HepG2 (cell line): Measurements from ENCODE around the gene HES3. TPM values are rescaled to one million over a fixed set of nuclear protein-coding genes. Genes with fewer than 3 reads are reported as not detected.

Source experiments
- HHEX ChIP-seq: IDR thresholded peaks from 2 replicates; pipeline ENCODE4 v1.6.1; 2016; ENCODE audit warnings: control low read depth
- HIVEP1 ChIP-seq: sonication (generic); formaldehyde crosslinking; IDR thresholded peaks from 2 replicates; pipeline ENCODE4 v1.4.0; 2020; ENCODE audit warnings: mild to moderate bottlenecking, missing genetic modification reagents
- JARID2 ChIP-seq: sonication (generic); formaldehyde crosslinking; IDR thresholded peaks from 2 replicates; pipeline ENCODE4 v1.8.1; 2023; ENCODE audit warnings: missing genetic modification reagents, inconsistent platforms; ENCODE audit not compliant: insufficient replicate concordance
- NRL ChIP-seq: sonication (generic); formaldehyde crosslinking; IDR thresholded peaks from 2 replicates; pipeline ENCODE4 v1.5.0; 2020; ENCODE audit warnings: missing genetic modification reagents, mild to moderate bottlenecking, moderate library complexity, borderline replicate concordance
- PAF1 ChIP-seq: IDR thresholded peaks from 2 replicates; pipeline ENCODE4 v1.6.1; 2016; ENCODE audit warnings: missing genetic modification reagents, missing compliant biosample characterization
- ZFAT ChIP-seq: sonication (generic); formaldehyde crosslinking; conservative IDR thresholded peaks from 2 replicates; pipeline ENCODE4 v1.8.1; 2023; ENCODE audit warnings: missing genetic modification reagents, inconsistent platforms
- ZNF678 ChIP-seq: sonication (generic); formaldehyde crosslinking; IDR thresholded peaks from 2 replicates; pipeline ENCODE4 v1.4.0; 2020; ENCODE audit warnings: mild to moderate bottlenecking, missing genetic modification reagents
- polyA plus RNA-seq, 8 experiments: library from polyadenylated mRNA; depleted of rRNA in 3 of 8; stranded (reverse) in 7 of 8; unstranded in 1 of 8; fragments of >200 nt; fragmentation: Illumina TruSeq in 4 of 8; extraction: Trizol in 4 of 8; gene quantifications; 2 replicates each; pipeline versions ENCODE4 v1.2.1 to v1.2.3, GENCODE V29; 2011 to 2016; ENCODE audit warnings: low read depth in 4 of 8, missing spikeins in 1 of 8, mixed read lengths in 1 of 8; ENCODE audit not compliant: insufficient read depth in 1 of 8
- total RNA-seq, 5 experiments: library from RNA; depleted of rRNA; stranded (reverse); fragments of >200 nt; fragmentation: Illumina TruSeq; extraction: Trizol; gene quantifications; 2 replicates each; pipeline ENCODE4 v1.2.3, GENCODE V29; 2016; ENCODE audit warnings: low read depth in 1 of 5
- TF ChIP-seq, protein P1 (sequence below): sonication (generic); formaldehyde crosslinking; IDR thresholded peaks from 2 replicates; pipeline ENCODE4 v1.9.0; 2022; ENCODE audit warnings: low read depth, missing genetic modification reagents
- TF ChIP-seq, protein P2 (sequence below): sonication (generic); formaldehyde crosslinking; IDR thresholded peaks from 2 replicates; pipeline ENCODE4 v1.9.0; 2022; ENCODE audit warnings: missing genetic modification reagents, mild to moderate bottlenecking, borderline replicate concordance
- TF ChIP-seq, protein P3 (sequence below), 2 experiments: IDR thresholded peaks; 2 replicates each; pipeline ENCODE4 v1.6.1; 2011 to 2012; ENCODE audit warnings: low read length in 2 of 2, borderline replicate concordance in 1 of 2, low read depth in 1 of 2, mild to moderate bottlenecking in 1 of 2, moderate library complexity in 1 of 2
- TF ChIP-seq, protein P4 (sequence below): sonication (generic); formaldehyde crosslinking; IDR thresholded peaks from 2 replicates; pipeline ENCODE4 v1.8.1; 2023; ENCODE audit warnings: mild to moderate bottlenecking, missing genetic modification reagents
- TF ChIP-seq, protein P5 (sequence below): sonication (generic); formaldehyde crosslinking; IDR thresholded peaks from 2 replicates; pipeline ENCODE4 v1.8.0; 2022; ENCODE audit warnings: mild to moderate bottlenecking, missing genetic modification reagents, borderline replicate concordance
- TF ChIP-seq, protein P6 (sequence below): sonication (generic); formaldehyde crosslinking; IDR thresholded peaks from 2 replicates; pipeline ENCODE4 v1.4.0; 2020; ENCODE audit warnings: missing genetic modification reagents

The HES3 gene
- total and polyA plus RNA-seq, 2 of the 13 experiments (the other 11 are each of a cell fraction or from before 2014, with no cell fraction given): not detected

DNA sequence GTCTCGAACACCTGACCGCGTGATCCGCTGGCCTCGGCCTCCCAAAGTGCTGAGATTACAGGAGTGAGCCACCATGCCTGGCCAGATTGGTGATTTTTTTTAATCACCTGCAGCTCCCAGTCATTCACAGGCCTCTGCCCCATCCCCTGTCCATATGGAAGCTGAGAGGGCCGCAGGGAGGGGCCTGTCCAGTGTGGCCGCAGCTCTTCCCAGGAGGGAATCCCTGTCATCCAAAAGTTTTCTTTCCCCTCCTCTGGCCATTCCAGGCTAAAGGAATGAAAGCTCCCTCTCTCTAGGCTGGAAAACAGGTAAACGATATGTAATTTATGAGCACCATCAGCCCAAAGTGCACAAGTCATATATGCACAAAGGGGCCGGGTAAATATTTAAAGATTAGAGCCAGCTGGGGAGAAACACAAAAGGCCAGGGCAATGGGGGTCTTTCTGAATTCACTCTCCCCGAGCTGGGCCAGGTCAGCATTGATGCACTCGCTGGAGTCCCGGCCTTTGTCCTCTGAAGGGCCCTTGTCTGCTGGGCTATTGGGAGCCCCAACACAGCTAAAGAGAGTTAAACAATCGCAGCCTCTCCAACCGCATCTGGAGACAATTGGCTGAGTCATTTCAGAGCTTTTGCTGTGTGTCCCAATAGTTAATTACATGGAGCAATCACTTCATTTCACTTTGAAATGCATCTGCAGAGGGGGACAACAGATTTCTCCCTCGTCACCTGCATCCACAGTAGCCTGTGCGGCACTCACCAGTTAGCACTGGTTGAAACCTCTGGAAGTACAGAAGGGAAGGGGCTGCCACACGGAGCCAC, 3.8 kb upstream of the HES3 start (continued):
- TF ChIP-seq, protein P1, sequence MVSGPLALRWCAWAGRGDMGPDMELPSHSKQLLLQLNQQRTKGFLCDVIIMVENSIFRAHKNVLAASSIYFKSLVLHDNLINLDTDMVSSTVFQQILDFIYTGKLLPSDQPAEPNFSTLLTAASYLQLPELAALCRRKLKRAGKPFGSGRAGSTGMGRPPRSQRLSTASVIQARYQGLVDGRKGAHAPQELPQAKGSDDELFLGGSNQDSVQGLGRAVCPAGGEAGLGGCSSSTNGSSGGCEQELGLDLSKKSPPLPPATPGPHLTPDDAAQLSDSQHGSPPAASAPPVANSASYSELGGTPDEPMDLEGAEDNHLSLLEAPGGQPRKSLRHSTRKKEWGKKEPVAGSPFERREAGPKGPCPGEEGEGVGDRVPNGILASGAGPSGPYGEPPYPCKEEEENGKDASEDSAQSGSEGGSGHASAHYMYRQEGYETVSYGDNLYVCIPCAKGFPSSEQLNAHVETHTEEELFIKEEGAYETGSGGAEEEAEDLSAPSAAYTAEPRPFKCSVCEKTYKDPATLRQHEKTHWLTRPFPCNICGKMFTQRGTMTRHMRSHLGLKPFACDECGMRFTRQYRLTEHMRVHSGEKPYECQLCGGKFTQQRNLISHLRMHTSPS (CRISPR knock-in tag): no peak
- TF ChIP-seq ZFAT (no peak), ZNF678 (no peak), JARID2 (no peak), HHEX (no peak), NRL (CRISPR knock-in tag) (no peak), PAF1 (CRISPR knock-in tag) (no peak), HIVEP1 (CRISPR knock-in tag) (no peak)
- TF ChIP-seq, protein P2, sequence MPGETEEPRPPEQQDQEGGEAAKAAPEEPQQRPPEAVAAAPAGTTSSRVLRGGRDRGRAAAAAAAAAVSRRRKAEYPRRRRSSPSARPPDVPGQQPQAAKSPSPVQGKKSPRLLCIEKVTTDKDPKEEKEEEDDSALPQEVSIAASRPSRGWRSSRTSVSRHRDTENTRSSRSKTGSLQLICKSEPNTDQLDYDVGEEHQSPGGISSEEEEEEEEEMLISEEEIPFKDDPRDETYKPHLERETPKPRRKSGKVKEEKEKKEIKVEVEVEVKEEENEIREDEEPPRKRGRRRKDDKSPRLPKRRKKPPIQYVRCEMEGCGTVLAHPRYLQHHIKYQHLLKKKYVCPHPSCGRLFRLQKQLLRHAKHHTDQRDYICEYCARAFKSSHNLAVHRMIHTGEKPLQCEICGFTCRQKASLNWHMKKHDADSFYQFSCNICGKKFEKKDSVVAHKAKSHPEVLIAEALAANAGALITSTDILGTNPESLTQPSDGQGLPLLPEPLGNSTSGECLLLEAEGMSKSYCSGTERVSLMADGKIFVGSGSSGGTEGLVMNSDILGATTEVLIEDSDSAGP (CRISPR knock-in tag): no peak
- TF ChIP-seq, protein P3, sequence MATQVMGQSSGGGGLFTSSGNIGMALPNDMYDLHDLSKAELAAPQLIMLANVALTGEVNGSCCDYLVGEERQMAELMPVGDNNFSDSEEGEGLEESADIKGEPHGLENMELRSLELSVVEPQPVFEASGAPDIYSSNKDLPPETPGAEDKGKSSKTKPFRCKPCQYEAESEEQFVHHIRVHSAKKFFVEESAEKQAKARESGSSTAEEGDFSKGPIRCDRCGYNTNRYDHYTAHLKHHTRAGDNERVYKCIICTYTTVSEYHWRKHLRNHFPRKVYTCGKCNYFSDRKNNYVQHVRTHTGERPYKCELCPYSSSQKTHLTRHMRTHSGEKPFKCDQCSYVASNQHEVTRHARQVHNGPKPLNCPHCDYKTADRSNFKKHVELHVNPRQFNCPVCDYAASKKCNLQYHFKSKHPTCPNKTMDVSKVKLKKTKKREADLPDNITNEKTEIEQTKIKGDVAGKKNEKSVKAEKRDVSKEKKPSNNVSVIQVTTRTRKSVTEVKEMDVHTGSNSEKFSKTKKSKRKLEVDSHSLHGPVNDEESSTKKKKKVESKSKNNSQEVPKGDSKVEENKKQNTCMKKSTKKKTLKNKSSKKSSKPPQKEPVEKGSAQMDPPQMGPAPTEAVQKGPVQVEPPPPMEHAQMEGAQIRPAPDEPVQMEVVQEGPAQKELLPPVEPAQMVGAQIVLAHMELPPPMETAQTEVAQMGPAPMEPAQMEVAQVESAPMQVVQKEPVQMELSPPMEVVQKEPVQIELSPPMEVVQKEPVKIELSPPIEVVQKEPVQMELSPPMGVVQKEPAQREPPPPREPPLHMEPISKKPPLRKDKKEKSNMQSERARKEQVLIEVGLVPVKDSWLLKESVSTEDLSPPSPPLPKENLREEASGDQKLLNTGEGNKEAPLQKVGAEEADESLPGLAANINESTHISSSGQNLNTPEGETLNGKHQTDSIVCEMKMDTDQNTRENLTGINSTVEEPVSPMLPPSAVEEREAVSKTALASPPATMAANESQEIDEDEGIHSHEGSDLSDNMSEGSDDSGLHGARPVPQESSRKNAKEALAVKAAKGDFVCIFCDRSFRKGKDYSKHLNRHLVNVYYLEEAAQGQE (IDR thresholded peaks at IDR 0.05; ENCODE audit: borderline replicate concordance in 1 of 2, low read depth in 1 of 2, low read length in 2 of 2): no peak
- TF ChIP-seq, protein P4, sequence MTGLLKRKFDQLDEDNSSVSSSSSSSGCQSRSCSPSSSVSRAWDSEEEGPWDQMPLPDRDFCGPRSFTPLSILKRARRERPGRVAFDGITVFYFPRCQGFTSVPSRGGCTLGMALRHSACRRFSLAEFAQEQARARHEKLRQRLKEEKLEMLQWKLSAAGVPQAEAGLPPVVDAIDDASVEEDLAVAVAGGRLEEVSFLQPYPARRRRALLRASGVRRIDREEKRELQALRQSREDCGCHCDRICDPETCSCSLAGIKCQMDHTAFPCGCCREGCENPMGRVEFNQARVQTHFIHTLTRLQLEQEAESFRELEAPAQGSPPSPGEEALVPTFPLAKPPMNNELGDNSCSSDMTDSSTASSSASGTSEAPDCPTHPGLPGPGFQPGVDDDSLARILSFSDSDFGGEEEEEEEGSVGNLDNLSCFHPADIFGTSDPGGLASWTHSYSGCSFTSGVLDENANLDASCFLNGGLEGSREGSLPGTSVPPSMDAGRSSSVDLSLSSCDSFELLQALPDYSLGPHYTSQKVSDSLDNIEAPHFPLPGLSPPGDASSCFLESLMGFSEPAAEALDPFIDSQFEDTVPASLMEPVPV (CRISPR knock-in tag): no peak
- TF ChIP-seq, protein P5, sequence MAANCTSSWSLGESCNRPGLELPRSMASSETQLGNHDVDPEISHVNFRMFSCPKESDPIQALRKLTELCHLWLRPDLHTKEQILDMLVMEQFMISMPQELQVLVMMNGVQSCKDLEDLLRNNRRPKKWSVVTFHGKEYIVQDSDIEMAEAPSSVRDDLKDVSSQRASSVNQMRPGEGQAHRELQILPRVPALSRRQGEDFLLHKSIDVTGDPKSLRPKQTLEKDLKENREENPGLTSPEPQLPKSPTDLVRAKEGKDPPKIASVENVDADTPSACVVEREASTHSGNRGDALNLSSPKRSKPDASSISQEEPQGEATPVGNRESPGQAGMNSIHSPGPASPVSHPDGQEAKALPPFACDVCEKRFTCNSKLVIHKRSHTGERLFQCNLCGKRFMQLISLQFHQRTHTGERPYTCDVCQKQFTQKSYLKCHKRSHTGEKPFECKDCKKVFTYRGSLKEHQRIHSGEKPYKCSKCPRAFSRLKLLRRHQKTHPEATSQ: no peak
- TF ChIP-seq, protein P6, sequence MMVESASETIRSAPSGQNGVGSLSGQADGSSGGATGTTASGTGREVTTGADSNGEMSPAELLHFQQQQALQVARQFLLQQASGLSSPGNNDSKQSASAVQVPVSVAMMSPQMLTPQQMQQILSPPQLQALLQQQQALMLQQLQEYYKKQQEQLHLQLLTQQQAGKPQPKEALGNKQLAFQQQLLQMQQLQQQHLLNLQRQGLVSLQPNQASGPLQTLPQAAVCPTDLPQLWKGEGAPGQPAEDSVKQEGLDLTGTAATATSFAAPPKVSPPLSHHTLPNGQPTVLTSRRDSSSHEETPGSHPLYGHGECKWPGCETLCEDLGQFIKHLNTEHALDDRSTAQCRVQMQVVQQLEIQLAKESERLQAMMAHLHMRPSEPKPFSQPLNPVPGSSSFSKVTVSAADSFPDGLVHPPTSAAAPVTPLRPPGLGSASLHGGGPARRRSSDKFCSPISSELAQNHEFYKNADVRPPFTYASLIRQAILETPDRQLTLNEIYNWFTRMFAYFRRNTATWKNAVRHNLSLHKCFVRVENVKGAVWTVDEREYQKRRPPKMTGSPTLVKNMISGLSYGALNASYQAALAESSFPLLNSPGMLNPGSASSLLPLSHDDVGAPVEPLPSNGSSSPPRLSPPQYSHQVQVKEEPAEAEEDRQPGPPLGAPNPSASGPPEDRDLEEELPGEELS (CRISPR knock-in tag): peak; percentile 46; the same call in 1 of the 2 replicates
